SK-N-SH treated with all-trans-retinoic acid at 6 μM for 48 hours (cell line): ENCODE data around the gene CEACAM21.

Experiments
- CREB5 ChIP-seq: fragments of 250-450 bp; sonication (Bioruptor Pico); IDR thresholded peaks from 2 replicates; pipeline ENCODE4 v1.5.1; 2020; ENCODE audit warnings: low read depth, mild to moderate bottlenecking, moderate library complexity
- CSDC2 ChIP-seq: fragments of 250-450 bp; sonication (Bioruptor Pico); IDR thresholded peaks from 2 replicates; pipeline ENCODE4 v1.5.0; 2020; ENCODE audit warnings: mild to moderate bottlenecking, moderate library complexity
- PATZ1 ChIP-seq: fragments of 250-450 bp; sonication (Bioruptor Pico); IDR thresholded peaks from 2 replicates; pipeline ENCODE4 v1.8.0; 2020; ENCODE audit warnings: mild to moderate bottlenecking, moderate library complexity, borderline replicate concordance
- RARB ChIP-seq: fragments of 250-450 bp; sonication (Bioruptor Pico); IDR thresholded peaks from 2 replicates; pipeline ENCODE4 v1.8.0; 2021; ENCODE audit warnings: mild to moderate bottlenecking, moderate library complexity
- TOX ChIP-seq: fragments of 250-450 bp; sonication (Bioruptor Pico); IDR thresholded peaks from 2 replicates; pipeline ENCODE4 v1.8.0; 2021; ENCODE audit warnings: mild to moderate bottlenecking, moderate library complexity, borderline replicate concordance
- TSHZ2 ChIP-seq: fragments of 250-450 bp; sonication (Bioruptor Pico); IDR thresholded peaks from 2 replicates; pipeline ENCODE4 v1.5.0; 2020; ENCODE audit warnings: mild to moderate bottlenecking, moderate library complexity
- ZC3H10 ChIP-seq: fragments of 250-450 bp; sonication (Bioruptor Pico); IDR thresholded peaks from 2 replicates; pipeline ENCODE4 v1.5.1; 2021; ENCODE audit warnings: mild to moderate bottlenecking, moderate library complexity
- ZFP30 ChIP-seq: fragments of 450-650 bp; formaldehyde crosslinking; IDR thresholded peaks from 2 replicates; pipeline ENCODE4 v1.5.0; 2022; ENCODE audit warnings: mild to moderate bottlenecking, moderate library complexity
- TF ChIP-seq, protein P1 (sequence below): fragments of 250-450 bp; sonication (Bioruptor Pico); IDR thresholded peaks from 2 replicates; pipeline ENCODE4 v1.5.1; 2021; ENCODE audit warnings: mild to moderate bottlenecking, moderate library complexity

DNA sequence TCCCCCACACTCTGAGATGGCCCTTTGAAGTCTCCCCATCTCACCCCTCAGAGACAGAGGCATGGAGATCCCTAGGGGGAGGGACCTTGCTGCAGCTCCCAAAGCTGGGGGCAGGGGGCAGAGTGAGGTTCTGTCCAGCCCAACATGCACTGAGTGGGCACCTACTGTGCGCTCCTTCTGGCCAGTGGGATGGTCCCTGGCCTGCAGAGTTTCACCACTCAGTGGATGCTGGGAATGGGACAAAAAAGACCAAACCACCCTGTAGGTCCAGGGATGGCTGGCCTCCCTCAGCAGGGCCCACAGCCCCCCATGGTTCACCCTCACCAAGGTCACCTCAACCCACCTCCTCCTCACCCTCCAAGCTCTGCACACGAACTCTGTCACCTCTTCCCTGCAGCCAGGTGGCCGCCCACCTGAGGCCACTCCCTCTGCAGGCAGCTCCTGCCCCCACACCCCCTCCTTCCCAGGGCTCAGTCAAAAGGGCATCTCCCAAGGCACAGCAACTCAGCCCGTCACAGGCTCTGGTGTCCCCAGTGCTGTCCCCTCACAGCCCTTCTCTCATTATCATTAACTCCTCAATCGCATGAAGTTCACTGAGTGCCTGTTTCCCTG lies 16.1 kb downstream of the CEACAM21 start:
- TF ChIP-seq CREB5 (CRISPR knock-in tag) (no peak), TOX (no peak), PATZ1 (CRISPR knock-in tag) (no peak), CSDC2 (CRISPR knock-in tag) (no peak), TSHZ2 (CRISPR knock-in tag) (no peak), ZFP30 (CRISPR knock-in tag) (no peak), ZC3H10 (CRISPR knock-in tag) (no peak), RARB (CRISPR knock-in tag) (no peak)
- TF ChIP-seq, protein P1, sequence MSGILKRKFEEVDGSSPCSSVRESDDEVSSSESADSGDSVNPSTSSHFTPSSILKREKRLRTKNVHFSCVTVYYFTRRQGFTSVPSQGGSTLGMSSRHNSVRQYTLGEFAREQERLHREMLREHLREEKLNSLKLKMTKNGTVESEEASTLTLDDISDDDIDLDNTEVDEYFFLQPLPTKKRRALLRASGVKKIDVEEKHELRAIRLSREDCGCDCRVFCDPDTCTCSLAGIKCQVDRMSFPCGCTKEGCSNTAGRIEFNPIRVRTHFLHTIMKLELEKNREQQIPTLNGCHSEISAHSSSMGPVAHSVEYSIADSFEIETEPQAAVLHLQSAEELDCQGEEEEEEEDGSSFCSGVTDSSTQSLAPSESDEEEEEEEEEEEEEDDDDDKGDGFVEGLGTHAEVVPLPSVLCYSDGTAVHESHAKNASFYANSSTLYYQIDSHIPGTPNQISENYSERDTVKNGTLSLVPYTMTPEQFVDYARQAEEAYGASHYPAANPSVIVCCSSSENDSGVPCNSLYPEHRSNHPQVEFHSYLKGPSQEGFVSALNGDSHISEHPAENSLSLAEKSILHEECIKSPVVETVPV, result no peak
